Glomerular visceral epithelial cell (primary cell): ENCODE results near the gene PDK3.

Source experiments
- DNase-seq: peaks from one replicate; pipeline ENCODE4 v3.0.0-alpha.2; 2016; ENCODE audit errors: extremely low spot score

The PDK3 gene

DNA sequence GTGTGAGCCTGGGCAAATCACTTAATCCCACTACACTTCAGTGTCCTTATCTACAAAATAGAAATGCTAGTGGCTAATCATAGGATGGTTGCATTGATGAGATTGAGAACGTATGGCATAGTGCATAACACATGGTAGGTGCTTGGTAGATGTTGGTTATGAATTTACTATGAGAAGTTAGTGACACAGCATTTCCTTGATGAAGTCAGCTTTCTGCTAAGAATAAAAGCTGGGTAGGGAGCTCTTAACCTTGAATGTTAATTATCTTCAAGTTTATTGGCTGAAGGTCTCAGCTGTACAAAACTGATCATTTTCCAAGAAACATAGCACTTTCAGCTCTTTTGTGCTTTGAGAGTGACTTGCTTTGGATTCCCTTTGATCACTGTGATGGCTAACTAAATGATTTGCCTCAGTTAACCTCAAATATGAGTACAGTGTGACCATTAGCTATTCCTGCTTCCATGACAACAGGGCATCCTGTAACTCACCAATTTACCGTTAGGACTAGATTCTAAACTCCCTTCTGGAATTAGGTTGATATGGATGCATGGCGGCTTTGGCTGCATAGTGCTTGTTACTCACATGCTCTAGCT is 17.8 kb downstream of the PDK3 start:
- DNase-seq: no peak

DNA sequence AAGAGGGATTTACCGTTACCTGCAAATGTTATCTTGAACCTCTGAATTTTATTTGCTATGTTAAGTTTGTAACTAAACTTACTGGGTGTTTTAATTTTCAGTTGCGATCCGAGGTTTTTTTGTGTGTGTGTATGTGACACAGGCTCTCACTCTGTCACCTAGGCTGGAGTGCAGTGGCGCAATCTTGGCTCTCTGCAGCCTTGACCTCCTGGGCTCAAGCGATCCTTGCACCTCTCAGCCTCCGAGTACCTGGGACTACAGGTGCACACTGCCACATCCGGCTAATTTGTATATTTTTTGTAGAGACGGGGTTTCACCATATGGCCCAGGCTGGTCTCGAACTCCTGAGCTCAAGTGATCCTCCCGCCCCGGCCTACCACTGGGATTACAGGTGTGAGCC is 18.5 kb downstream of the PDK3 start:
- DNase-seq: no peak

DNA sequence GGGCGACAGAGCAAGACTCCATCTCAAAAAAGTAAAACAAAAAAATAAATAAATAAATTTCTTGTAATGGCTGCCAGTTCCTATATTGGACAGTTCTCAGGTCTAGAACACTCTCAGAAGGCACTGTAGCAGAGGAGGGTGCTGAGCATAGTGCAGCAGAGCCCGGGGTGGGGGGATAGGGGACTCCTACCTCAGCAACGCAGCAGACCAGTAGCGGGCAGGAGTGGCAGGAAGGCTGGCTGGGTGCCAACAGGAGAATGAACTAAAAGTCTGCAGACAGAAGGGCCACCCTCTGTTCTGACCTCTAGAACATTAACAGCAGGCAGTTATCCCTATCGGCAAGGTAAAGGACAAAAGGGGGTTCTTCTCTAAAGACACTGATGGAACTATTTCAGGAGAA is 20.2 kb downstream of the PDK3 start:
- no peak for DNase-seq

DNA sequence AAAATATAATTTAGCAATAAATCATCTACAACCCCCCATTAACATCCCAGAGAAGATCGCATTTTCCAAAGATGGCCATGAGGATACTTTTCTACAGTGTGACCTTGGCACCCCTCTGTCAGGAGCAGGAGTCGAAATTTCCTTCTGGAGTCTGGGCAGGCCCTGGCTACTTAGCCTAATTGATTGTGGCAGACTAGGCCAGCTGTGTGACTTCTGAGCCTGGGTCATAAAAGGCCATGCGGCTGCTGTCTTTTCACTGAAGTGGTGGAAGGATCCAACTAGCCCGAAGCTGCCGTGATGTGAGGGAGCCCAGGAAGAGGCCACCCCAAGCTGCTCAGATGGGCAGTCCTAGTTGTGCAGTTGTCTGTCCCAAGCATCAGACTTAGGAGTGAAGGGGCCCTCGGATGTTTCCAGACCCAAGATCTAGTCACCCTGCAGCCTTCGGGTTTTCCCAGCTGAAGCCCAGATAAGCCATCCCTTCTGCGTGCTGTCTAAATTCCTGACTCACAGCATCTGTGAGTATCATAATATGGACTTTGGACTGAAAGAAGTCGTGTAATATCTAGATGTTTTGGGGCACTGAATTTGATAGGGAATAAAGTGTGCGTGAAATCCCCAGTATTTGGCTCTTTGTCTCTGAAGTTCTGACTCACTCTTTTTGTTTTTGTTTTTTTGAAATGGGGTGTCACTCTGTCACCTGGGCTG is 21.0 kb downstream of the PDK3 start:
- no peak for DNase-seq

DNA sequence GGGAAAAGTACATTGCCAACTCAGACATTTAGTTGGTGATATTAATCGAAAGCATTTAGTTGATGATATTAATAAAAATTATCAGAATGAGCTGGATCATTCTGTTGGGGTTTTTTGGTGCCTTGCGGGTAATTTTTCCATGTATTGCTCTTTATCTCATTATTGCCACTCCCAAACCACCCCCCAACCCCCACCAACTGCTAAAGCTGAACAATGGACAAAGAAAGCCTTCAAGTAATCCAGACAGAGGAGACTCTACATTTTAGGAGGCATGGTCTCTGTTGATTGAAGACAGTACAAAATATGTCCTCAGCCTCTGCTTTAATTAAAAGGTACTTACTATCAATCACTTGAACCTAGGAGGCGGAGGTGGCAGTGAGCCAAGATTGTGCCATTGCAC is 22.5 kb downstream of the PDK3 start:
- DNase-seq: no peak

DNA sequence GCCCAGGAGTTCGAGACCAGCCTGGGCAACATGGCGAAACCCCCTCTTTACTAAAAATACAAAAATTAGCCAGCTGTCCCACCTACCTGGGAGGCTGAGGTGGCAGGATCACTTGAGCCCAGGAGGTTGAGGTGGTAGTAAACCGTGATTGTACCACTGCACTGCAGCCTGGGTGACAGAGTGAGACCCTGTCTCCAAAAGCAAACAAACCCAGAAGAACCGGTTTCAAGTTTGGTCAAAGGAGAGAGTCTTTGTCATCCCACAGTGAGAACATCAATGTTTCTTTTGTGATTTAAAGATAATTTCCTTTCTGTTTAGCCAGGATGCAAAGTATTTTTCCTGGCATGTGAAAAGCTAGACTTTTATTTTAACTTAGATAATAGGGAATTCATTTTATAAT is 26.7 kb downstream of the PDK3 start:
- no peak for DNase-seq

DNA sequence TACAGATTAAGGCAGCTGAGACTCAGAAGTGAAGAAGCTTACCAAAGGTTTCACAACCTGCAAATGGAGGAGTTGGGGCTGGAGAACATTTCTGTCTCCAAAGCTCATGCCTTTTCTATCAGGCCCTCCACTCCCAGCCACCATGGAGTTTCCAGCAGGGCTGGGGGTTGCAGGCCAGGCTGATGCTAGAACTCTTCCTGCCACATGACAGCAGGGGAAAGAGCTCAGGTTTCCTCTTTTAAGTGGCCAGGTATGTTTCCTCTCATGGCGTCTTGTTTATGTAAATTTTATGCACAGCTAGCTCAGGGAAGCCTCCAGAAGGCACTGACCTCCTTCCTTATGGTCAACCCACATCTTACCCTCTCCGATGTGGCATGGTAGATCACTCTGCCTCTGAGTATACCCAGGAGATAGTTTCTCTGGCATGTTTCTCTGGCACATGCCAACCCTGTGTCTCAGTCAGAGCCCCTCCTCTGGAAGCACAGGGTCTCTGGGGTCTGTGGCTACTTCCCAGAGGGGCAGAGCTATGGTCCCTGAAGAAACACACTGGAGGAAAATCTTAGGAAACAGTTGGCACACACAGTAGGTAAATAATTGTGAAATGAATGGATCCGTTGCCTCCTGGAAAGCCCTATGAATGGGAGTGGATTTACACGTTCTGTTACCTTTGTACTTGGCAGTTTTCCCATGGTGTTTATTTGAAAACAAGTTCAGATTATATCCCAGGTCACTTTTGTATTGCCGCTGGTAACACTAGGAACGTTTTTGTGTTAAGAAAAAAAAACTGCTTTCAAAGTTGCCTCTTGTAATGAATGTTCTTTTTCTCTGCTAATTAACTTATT is 28.9 kb downstream of the PDK3 start:
- no peak for DNase-seq

DNA sequence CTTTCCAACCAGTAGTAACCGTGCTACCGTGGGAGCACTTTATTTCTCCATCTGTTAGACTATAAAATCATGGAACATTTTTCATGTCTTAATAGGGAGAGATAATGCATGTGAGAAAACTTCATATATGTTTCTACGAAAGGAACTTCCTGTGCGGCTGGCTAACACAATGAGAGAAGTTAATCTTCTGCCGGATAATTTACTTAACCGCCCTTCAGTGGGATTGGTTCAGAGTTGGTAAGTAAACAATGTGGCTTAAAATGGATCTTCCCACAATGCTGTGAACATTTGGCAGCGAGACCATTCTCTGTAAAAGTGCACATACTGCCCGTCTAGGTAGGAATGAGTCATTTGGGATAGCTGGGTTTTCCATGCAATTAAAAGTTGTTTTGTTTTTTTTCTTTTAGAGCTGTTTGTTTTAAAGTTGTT is 29.6 kb downstream of the PDK3 start:
- peak; percentile 69 for DNase-seq

DNA sequence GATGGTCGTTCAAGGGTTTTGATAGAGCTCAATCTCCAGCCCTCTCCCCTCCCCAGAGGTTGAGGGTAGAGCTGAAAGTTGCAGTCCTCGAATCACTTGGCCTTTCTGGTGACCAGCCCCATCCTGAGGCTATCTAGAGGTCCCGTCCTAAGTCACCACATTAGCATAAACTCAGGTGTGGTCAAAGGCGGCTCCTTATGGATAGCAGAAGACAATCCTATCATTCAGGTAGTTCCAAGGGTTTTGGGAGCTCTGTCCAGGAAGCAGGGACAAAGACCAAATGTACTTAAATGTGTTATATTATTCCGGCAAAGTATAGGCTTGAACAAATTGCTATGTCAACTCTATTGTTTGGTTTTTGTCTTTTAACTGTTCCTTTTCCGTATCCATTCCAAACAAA is 30.6 kb downstream of the PDK3 start:
- DNase-seq: no peak

DNA sequence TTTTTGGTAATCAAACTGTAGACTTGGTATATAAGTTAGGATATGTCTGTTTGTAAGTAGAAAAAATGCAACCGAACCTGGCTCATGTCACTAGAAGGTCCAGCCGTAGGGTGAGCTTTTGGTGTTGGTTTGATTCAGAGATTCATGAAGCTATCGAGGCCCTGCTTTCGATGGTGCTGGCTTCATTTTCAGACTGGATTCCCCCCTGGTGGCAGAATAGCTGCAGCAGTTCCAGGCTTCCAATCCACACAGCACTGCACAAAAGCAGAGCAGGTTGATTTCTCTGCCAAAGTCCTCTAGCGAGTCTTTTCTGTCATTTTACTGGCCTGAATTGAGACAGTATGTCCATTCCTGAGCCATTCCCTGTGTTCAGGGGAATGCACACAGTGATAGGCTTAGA is 33.1 kb downstream of the PDK3 start:
- DNase-seq: peak; percentile 10

DNA sequence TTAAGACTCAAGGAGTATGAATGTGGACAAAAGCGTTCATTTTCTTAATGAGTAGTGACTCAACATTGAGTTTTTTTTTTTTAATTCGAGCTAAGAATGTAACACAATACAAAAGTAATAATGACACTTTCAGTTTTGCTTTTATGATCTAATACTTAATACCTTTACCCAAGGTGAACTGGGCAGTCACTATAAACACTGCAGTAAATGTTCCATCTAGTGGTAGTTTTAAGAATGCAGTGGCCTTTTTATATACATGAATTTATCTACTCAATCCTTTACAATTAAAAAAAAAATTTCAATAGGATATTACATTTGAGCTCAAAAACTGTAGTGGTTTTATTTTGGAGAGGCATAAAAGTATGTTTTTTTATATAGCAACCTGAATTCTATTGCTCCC is 33.9 kb downstream of the PDK3 start:
- peak; percentile 12 for DNase-seq

DNA sequence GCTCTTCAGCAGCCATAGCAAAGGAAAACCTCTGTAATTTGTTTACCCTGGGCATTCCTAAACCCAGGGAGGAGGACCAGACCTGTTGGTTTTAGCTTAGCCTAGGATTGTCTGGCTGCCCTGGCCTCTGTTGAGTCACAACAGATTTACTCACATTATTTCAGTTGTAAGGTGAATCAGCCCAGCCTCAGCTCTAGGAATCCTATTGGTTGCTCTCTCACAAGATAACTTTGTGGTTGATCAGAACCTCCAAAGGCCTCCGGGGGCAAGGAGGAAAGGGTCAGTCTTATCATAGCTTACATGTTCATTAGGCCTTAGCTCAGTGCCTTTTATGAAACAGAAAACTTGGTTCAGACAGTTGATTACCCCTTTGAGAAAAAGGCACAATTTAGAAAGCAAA is 41.0 kb downstream of the PDK3 start:
- peak; percentile 28 for DNase-seq

DNA sequence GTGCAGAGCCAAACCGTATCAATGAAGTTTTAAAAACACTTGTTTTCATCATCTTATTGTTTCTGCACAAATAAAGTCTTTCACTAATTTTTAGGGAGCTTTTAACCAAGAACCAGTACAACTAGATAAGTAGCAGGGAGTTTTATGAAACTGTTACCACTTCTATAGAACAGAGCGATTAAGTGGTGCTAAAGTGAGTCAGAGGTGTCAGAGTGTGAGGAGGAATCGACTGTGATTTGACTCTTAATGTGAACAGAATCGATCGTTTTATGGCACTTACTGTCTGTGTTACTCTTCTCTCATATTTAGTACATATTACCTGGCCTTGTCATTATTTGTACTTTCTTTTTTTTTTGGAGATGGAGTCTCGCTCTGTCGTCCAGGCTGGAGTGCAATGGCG is 43.3 kb downstream of the PDK3 start:
- DNase-seq: no peak

DNA sequence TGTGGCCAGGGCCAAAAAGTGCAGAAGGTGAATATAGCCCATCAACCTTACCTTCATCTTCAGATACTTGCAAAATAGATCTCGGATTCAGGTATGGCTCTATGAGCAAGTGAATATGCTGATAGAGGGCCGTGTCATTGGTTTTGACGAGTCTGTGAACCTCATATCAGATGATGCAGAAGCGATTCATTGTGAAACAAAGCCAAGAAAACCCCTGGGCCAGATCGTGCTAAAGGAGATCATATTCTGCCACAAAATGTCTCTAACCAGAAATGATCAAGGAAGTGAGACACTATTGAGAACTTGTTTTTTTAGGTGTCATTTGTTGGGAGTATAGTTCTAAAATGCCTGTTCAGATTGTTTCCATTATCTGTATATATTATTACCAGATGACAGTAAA is 48.3 kb downstream of the PDK3 start:
- no peak for DNase-seq

DNA sequence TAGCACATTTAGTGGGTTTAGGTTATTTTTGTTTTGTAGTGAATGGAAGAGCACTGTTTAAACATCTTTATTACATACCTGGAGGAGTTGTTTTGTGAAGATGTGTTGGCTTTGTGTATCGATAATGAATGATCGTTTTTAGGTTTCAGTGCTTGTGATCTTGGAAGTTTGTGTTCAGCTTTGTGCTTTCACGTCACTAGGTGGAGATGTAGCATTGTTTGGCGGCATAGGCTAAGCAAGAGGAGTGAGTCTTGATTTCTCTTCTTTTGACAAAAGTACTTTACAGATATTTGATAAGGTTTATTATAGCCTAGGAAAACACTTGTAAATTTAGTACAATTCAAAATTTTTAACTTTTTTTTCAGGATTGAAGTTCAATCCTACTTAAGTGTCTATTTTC is 50.4 kb downstream of the PDK3 start:
- DNase-seq: no peak

DNA sequence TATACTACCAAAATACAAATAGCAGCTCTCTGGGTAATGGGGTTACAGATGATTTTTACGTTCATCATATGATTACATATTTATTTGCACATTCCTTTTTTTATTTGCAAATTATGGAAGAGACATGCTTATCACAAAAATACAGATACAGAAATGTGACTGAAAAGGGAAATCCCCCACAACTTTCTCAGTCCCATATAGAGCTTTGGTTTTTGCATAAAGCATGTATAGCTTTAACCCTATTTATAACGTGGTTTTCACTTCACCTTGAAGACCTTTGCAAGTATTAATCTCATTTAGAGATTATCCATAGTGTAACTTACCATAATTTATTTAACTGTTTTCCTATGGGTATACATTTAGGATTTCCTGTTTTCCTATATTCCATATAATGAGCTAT is 55.4 kb downstream of the PDK3 start:
- no peak for DNase-seq

DNA sequence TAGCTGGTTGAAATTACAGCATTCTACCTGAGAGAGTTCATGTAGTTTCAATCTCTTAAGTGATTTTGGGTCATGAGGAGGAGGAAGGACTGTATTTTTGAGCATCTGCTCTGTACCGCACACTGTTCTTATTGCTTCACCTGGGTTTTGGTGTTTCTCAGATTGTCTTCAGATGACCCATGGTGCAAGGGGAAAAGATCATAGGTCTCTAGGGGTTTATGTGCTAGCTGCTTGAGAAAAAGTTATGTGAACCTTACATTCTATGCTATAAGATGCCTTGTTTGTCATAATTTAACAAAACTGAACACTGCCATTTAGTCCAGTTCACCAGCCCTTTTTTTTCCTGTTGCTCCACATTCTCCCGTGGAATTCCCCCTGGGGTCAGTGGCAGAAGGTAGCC is 60.4 kb downstream of the PDK3 start:
- no peak for DNase-seq

DNA sequence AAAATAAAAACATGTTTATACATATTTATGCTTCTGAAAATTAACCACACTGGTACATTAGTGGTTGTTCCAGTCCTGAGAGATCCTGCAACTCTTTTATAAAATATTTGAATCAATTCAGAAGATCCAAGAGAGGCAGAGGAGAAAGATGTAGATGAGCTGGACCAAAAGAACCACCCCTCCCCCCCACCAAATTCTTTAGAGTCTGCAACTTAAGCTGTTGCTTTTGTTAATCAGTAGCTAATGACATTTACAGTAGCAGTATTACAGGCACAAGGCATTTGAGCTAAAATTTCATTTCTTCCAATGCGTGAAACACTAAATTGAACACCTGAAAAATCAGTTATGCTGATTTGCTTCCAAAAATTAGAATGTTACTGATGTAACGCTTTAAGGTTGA is 61.5 kb downstream of the PDK3 start:
- no peak for DNase-seq

DNA sequence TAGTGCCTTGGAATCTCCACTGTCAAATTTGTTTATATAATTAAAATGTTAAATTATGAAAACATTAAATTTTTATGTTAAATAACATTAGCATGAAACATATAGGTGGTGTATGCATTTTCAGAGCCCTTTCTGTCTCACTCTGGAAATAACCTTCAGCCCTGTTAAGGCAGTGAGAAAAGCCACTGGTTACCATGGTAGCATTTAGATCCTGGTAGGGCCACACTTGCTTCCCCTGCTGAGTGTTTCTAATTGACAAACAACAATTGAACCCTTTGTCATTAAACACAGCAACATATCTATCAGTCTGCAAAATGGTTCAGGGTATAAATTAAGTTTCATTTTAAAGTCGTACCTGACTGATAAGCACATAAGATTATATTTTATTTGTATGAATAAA is 63.5 kb downstream of the PDK3 start:
- DNase-seq: no peak

DNA sequence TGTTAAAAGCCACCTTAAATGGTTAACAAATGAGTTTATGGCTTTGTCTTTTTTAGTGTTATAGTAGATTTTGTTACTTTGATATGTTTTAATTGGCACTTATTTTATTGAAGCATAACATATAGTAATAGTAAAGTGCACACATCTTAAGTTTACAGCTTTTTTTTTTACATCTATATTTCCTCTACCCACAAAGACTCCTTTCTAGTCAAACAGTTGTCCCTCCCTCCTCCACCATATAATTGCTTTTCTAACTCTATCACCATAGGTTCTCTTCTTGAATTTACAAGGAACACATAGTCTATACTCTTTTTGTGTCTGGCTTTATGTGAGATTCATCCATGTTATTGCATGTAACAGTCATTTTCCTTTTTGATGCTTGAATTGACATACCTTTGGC is 71.5 kb downstream of the PDK3 start:
- no peak for DNase-seq

DNA sequence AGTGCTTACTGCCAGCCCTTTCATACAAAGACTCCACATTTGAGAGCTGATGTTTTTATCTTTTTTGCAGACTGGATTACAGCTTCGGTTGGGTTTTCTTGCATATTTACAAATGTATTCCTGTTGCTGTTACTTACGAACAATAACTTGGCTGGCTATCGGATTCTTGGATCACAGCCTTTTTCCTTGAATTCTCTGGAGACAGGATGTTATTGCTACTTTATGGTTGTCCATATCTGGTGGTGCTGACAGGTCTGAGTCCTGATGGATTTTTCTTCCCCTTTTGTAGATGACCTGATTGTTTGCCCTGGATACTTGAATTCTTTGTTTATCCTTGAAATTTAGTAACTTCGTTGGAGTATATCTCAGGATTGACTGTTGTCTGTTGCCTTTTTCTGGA is 77.7 kb downstream of the PDK3 start:
- DNase-seq: no peak

DNA sequence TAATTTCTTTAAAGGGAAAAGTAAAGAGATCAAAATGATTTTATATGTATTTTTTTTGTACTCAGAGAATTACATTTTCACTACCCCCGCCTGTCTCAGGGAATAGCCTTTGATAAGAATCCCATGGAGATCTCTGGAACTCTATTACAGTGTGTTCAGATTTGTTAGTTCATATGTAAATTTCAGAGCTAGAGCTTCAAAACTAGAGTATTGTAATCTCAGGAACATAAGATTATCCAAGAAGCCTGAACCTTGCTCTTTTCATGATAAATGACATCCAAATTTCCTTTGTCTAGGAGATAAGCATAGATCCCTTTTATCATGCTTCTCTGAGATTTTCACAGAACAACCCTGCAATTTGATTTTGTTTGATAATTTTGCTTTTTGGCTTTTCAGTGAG is 82.9 kb downstream of the PDK3 start:
- DNase-seq: no peak

DNA sequence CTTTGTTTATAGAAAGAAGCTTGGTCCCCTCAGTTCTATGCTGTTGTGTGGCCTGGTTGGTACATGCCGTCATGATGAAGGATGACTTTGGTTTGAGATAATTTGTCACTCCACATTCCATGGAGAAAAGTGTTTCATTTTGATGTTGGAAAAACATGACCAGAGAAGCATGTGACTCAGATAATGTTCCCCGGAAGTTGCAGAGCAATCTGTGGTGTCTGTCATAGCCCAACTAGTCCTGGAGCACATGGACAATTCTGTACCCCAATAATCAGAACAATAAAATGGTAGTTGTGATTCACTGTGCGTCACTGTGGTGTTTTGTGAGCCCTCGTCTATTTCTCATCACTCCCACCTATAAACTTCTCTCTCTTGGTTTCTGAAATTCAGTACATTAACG is 85.1 kb downstream of the PDK3 start:
- no peak for DNase-seq
